Skeletal muscle tissue (tissue), 4 donors: ENCODE results near the gene IGFBP2. TPM values are rescaled to one million over a fixed set of nuclear protein-coding genes. Genes with fewer than 3 reads are reported as not detected.

ENCODE experiments used
- H3K27ac ChIP-seq: one replicate; pipeline ENCODE4 v1.7.0; 2013; ENCODE audit warnings: mild to moderate bottlenecking, low read depth, low read length, inconsistent platforms
- H3K27me3 ChIP-seq, 3 donors: one replicate each; pipeline ENCODE4 v1.7.0; 2013; ENCODE audit warnings: low read length in 3 of 3; ENCODE audit not compliant: control insufficient read depth in 3 of 3, insufficient read depth in 3 of 3
- H3K36me3 ChIP-seq, 3 donors: one replicate each; pipeline ENCODE4 v1.7.0; 2013; ENCODE audit warnings: low read length in 3 of 3; ENCODE audit not compliant: control insufficient read depth in 3 of 3, insufficient read depth in 3 of 3
- H3K4me1 ChIP-seq, 3 donors: one replicate each; pipeline ENCODE4 v1.7.0; 2013; ENCODE audit warnings: low read length in 3 of 3, mild to moderate bottlenecking in 3 of 3; ENCODE audit not compliant: control insufficient read depth in 3 of 3, insufficient read depth in 3 of 3
- H3K4me3 ChIP-seq, 3 donors: one replicate each; pipeline ENCODE4 v1.7.0; 2013; ENCODE audit warnings: low read length in 3 of 3
- H3K9ac ChIP-seq, 3 donors: one replicate each; pipeline ENCODE4 v1.7.0; 2013; ENCODE audit warnings: low read length in 3 of 3, mild to moderate bottlenecking in 3 of 3, moderate library complexity in 2 of 3, low read depth in 1 of 3
- H3K9me3 ChIP-seq, 3 donors: one replicate each; pipeline ENCODE4 v1.7.0; 2013; ENCODE audit warnings: low read length in 3 of 3; ENCODE audit not compliant: control insufficient read depth in 3 of 3
- total RNA-seq: library from RNA; depleted of rRNA; stranded (reverse); fragments of >200 nt; gene quantifications from one replicate; pipeline ENCODE4 v1.2.3, GENCODE V29; 2014
- donor health status: Osteomylitis.

Gene IGFBP2
- total RNA-seq, 1 donor from 2014 or later: 99.7 TPM

DNA sequence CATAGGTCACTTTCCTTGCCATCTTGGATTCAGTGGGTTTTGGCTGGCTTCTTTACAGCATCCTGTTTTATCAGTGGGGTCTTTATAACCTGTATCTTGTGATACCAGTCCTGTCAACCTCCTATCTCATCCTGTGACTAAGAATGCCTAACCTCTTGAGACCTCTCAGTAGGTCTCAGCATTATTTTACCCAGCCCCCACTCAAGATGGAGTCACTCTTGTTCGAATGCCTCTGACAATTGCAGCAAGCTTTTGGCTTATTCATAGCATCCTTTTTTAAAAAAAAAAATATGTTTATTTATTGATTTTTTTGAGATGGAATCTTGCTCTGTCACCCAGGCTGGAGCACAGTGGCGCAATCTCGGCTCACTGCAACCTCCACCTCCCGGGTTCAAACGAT is 24.7 kb upstream of the IGFBP2 start:
- Histone ChIP-seq H3K4me3 (no peak overlapping the region), H3K36me3 (no peaks in the 10 kb centered on the region), H3K4me1 (no peaks in the 10 kb centered on the region), H3K27ac (no peak overlapping the region), H3K9ac (no peak overlapping the region), H3K9me3 (no peaks in the 10 kb centered on the region), H3K27me3 (peaks cover 0 to 11% (median 4%) of the 10 kb centered on the region in 3 donors)

GRCh38 chr2:216615298-216616082 is 17.7 kb upstream of the IGFBP2 start:
- Histone ChIP-seq H3K27me3 (no peaks in the 10 kb centered on the region), H3K27ac (no peak overlapping the region), H3K9ac (no peak overlapping the region), H3K4me3 (no peak overlapping the region), H3K4me1 (peaks cover 0 to 5% (median 1%) of the 10 kb centered on the region in 3 donors), H3K36me3 (no peaks in the 10 kb centered on the region), H3K9me3 (no peaks in the 10 kb centered on the region)

GRCh38 chr2:216616083-216616678 is 17.0 kb upstream of the IGFBP2 start:
- peaks cover 0 to 5% (median 4%) of the 10 kb centered on the region in 3 donors for H3K4me1 ChIP-seq
- H3K27ac ChIP-seq: no peak overlapping the region
- no peaks in the 10 kb centered on the region for H3K36me3 ChIP-seq
- no peaks in the 10 kb centered on the region for H3K27me3 ChIP-seq
- H3K9ac ChIP-seq: no peak overlapping the region
- H3K9me3 ChIP-seq: no peaks in the 10 kb centered on the region
- no peak overlapping the region for H3K4me3 ChIP-seq

GRCh38 chr2:216617159-216617815 is 15.9 kb upstream of the IGFBP2 start:
- Histone ChIP-seq H3K9me3 (no peaks in the 10 kb centered on the region), H3K9ac (no peak overlapping the region), H3K4me1 (peaks cover 0 to 5% (median 4%) of the 10 kb centered on the region in 3 donors), H3K4me3 (no peak overlapping the region), H3K27ac (no peak overlapping the region), H3K27me3 (no peaks in the 10 kb centered on the region), H3K36me3 (no peaks in the 10 kb centered on the region)

- no peak overlapping the region for H3K27ac ChIP-seq
Measured at GRCh38 chr2:216618785-216619184, 14.4 kb upstream of the IGFBP2 start.

DNA sequence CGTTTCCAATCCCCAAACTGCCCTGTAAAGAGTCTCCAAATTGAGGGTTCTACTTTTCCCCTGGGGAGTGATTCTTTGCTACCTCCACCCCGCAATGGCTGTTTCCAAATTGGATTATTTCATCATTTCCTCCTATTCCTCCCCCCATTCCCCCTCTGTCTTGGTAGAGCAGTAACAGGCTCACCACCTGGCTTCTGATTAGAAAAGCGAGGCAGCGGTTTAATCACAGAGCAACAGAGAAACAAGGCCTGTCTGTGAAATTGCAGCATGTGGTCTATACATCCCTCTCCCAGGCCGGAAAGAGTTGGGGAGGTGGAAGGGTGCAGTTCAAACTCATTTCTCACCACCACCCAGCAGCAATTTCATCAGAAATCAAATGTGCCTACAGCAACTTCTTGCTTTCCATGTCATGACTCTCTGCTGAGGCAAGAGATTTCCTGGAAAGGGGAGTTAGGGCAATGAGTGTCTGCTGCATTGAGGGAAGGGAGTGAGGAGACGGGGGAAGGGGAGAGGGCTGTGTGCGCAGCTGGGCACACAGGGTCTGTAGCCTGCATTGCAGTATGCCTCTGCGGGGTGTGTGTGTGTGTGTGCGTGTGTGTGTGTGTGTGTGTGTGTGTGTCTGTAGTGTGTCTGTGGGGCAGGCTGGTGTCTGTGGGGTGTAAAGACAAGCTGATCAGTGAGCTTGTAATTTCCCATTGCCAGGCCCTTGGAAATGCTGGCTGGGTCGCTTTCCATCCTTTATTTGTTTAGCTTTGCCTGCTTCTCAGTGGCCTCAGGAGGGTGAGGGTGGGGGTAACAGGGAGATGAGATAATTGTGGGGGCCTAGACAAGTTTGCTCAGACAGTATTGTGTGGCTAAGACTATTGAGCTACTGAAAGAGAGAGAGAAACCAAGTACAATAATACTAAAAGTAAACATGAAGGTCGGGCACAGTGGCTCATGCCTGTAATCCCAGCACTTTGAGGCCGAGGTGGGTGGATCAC is 13.5 kb upstream of the IGFBP2 start:
- Histone ChIP-seq H3K4me3 (no peak overlapping the region), H3K9me3 (no peaks in the 10 kb centered on the region), H3K27ac (no peak overlapping the region), H3K9ac (no peak overlapping the region), H3K4me1 (peaks cover 0 to 5% (median 4%) of the 10 kb centered on the region in 3 donors), H3K36me3 (no peaks in the 10 kb centered on the region), H3K27me3 (no peaks in the 10 kb centered on the region)

More at GRCh38 chr2:216618785-216619184, 14.4 kb upstream of the IGFBP2 start:
- no peak overlapping the region for H3K9ac ChIP-seq
- no peaks in the 10 kb centered on the region for H3K9me3 ChIP-seq
- H3K27me3 ChIP-seq: no peaks in the 10 kb centered on the region
- no peaks in the 10 kb centered on the region for H3K36me3 ChIP-seq
- no peak overlapping the region for H3K4me3 ChIP-seq
- peaks cover 0 to 5% (median 4%) of the 10 kb centered on the region in 3 donors for H3K4me1 ChIP-seq

DNA sequence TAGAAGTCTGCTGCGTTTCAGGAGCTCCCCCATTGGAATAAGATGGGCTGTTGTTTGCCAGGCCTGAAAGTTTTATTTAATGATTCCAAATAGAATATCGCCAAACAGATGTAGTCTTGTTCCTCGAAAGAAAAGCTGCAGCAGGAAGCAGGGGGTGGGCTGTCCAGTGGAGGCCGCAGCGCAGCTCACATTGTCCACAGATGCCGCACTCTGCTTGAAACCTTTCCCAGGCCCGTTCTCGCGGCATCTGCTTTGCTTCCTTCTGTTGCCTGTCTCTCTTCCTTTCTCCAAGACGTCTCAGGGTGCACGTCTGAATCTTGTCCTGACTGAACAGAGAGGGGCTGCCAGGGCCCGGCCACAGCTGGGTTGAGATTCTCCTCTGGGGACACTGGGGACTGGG is 12.4 kb upstream of the IGFBP2 start:
- H3K9me3 ChIP-seq: no peaks in the 10 kb centered on the region
- H3K36me3 ChIP-seq: no peaks in the 10 kb centered on the region
- H3K27me3 ChIP-seq: no peaks in the 10 kb centered on the region
- H3K27ac ChIP-seq: no peak overlapping the region
- H3K9ac ChIP-seq: no peak overlapping the region
- peaks cover 0 to 5% (median 4%) of the 10 kb centered on the region in 3 donors for H3K4me1 ChIP-seq
- no peak overlapping the region for H3K4me3 ChIP-seq

- H3K36me3 ChIP-seq: no peaks in the 10 kb centered on the region
- no peak overlapping the region for H3K27ac ChIP-seq
- no peaks in the 10 kb centered on the region for H3K9me3 ChIP-seq
- no peaks in the 10 kb centered on the region for H3K27me3 ChIP-seq
- no peak overlapping the region for H3K9ac ChIP-seq
- no peak overlapping the region for H3K4me3 ChIP-seq
- peaks cover 0 to 5% (median 4%) of the 10 kb centered on the region in 3 donors for H3K4me1 ChIP-seq
Measured at GRCh38 chr2:216621292-216621691, 11.9 kb upstream of the IGFBP2 start.

DNA sequence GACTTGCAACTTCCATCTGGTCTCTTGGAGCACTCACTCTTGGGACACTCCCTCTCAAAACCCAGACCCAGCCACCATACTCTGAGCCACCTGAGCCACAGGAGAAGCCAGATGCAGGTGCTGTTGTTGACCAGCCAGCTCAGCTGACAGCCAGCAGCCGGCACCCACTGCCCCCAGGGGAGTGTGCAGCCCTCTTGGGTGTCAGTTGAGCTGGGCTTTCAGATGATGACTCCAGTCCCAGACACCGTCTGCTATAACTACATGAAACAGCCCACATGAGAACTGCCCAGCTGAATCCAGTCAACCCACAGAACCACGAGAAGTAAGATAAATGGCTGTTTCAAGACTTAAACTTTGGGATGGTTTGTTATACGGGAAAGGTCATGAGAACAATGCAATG is 10.7 kb upstream of the IGFBP2 start:
- Histone ChIP-seq H3K9me3 (no peaks in the 10 kb centered on the region), H3K27ac (no peak overlapping the region), H3K4me3 (no peak overlapping the region), H3K36me3 (no peaks in the 10 kb centered on the region), H3K4me1 (peaks cover 0 to 5% (median 4%) of the 10 kb centered on the region in 3 donors), H3K9ac (no peak overlapping the region), H3K27me3 (no peaks in the 10 kb centered on the region)
